DND-41 (cell line): Measurements from ENCODE around the gene MTFMT.

Experiments used
- EZH2 ChIP-seq: IDR thresholded peaks from 3 replicates; pipeline ENCODE4 v1.6.1; 2012; ENCODE audit warnings: borderline replicate concordance, low read depth, mild to moderate bottlenecking, moderate library complexity, low read length, inconsistent platforms; ENCODE audit not compliant: severe bottlenecking
- TF ChIP-seq, protein P1 (sequence below): IDR thresholded peaks from 2 replicates; pipeline ENCODE4 v1.5.1; 2012; ENCODE audit warnings: borderline replicate concordance, low read length, moderate library complexity, mild to moderate bottlenecking; ENCODE audit not compliant: poor library complexity, severe bottlenecking; ENCODE audit errors: extremely low read depth

DNA sequence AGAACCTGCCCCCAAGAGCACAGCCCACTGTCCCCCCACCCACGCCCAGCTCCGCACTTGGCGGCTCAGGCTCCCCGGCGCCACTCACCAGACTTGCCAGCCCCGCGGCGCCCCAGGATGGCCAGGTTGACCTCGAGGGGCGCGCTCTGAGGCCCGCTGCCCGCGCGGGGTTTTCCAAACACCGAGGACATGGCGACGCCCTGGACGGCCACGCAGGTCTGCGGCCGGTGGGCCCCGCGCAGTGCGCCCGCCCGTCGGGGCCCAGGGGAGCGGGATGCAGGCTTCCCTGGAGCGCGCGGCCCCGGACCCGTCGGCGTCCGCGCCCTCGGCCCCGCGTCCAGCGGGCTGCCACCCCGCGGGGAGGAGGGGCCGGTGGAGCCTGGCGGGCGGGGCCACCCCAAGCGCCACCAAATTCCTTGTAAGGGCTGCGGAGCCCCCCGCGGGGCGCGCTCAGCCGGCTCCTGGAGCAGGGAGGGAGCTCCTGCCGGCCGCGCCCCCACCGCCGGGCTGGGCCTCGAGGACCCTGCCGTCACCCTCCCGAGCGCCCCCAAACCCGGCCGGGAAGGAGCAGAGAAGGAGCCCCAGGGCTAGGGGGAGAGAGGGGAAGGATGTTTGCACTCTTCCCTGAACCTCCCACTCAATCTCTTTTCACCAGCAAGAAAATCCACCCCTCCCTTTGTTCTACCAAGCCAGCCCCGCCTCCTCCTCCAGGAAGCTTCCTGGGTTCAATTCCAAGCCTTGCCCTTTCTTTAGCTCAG, 38.4 kb upstream of the MTFMT start, which contains the start of gene RASL12:
- TF ChIP-seq, protein P1, sequence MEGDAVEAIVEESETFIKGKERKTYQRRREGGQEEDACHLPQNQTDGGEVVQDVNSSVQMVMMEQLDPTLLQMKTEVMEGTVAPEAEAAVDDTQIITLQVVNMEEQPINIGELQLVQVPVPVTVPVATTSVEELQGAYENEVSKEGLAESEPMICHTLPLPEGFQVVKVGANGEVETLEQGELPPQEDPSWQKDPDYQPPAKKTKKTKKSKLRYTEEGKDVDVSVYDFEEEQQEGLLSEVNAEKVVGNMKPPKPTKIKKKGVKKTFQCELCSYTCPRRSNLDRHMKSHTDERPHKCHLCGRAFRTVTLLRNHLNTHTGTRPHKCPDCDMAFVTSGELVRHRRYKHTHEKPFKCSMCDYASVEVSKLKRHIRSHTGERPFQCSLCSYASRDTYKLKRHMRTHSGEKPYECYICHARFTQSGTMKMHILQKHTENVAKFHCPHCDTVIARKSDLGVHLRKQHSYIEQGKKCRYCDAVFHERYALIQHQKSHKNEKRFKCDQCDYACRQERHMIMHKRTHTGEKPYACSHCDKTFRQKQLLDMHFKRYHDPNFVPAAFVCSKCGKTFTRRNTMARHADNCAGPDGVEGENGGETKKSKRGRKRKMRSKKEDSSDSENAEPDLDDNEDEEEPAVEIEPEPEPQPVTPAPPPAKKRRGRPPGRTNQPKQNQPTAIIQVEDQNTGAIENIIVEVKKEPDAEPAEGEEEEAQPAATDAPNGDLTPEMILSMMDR, result no peak
- no peak for TF ChIP-seq EZH2
